A673 (cell line): Measurements from ENCODE around the gene ADH1B.

Source experiments
- EZH2 ChIP-seq: fragments of 200-600 bp; sonication (generic); IDR thresholded peaks from 2 replicates; pipeline ENCODE4 v1.6.1; 2017; ENCODE audit warnings: borderline replicate concordance, low read depth, mild to moderate bottlenecking, mixed read lengths, antibody characterized with exemption, low read length; ENCODE audit not compliant: poor library complexity, severe bottlenecking
- TF ChIP-seq, protein P1 (sequence below): fragments of 300-800, 200-600 bp; sonication (generic); conservative IDR thresholded peaks from 2 replicates; pipeline ENCODE4 v1.5.1; 2017; ENCODE audit warnings: low read depth, mild to moderate bottlenecking, antibody characterized with exemption, low read length, moderate library complexity, mixed read lengths

DNA sequence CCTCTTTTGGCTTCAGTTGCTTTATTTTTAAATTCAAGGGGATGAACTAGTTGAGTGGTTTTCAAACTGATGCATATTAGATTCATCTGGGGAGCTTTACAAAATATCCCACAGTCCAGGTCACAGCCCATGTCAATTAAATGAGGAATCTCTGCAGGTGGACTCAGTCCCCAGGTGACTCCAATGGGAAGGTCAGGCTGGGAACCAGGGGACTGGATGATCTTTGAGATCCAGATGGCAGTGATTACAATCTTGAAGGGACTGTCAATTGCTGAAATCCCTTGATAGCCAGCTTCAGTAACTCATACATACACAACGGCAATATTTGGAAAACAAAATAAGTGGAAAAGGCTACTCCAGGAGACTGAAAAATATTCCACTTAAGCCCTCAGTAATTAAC is 7.0 kb downstream of the ADH1B start:
- TF ChIP-seq, protein P1, sequence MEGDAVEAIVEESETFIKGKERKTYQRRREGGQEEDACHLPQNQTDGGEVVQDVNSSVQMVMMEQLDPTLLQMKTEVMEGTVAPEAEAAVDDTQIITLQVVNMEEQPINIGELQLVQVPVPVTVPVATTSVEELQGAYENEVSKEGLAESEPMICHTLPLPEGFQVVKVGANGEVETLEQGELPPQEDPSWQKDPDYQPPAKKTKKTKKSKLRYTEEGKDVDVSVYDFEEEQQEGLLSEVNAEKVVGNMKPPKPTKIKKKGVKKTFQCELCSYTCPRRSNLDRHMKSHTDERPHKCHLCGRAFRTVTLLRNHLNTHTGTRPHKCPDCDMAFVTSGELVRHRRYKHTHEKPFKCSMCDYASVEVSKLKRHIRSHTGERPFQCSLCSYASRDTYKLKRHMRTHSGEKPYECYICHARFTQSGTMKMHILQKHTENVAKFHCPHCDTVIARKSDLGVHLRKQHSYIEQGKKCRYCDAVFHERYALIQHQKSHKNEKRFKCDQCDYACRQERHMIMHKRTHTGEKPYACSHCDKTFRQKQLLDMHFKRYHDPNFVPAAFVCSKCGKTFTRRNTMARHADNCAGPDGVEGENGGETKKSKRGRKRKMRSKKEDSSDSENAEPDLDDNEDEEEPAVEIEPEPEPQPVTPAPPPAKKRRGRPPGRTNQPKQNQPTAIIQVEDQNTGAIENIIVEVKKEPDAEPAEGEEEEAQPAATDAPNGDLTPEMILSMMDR, result no peak
- no peak for TF ChIP-seq EZH2
